GM19438 (cell line): Measurements from ENCODE around the gene MGAT5.
"Not testable (repeated sequence)": the region's sequence is repeated elsewhere in the genome, so short reads cannot be mapped to it uniquely, and the experiment has no call there.

ENCODE experiments used
- ATAC-seq: cut with Tn5 transposase; IDR thresholded peaks from one replicate; pipeline ENCODE4 v1.9.1; 2021; ENCODE audit warnings: low read depth; ENCODE audit not compliant: unreplicated experiment

Gene MGAT5

DNA sequence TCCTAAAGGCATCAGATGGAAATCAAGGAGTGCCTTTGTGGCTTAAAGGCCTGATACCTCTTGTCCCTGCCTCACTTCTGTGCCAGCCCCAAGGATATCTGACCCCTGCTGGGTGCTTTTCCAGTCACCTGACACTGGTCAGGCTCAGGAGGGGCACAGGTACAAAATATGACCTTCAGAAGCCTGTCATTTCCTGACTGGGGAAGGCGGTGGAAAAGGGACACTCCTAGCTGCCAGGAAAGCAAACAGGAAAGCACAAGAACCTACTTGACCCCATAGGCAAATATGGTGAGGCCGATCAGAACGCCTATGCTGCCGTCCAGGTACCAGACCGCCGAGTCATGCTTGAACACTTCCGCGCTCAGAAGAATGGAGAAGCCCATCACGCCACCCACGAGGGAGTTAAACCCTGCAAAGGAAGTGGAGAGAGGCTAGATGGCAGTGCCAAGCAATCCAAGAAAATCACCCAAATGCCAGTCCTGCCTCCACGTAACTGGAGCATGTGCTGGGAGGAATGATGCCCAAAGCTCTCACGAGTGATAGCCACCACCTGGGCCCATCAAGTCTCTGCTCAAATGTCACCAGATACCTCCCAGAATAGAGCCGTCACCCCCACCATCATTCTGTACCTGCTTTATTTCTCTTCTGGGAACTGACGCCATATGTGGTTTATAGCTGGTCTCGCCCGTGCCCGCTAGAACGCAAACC is 204.0 kb downstream of the MGAT5 start:
- no peak for ATAC-seq

DNA sequence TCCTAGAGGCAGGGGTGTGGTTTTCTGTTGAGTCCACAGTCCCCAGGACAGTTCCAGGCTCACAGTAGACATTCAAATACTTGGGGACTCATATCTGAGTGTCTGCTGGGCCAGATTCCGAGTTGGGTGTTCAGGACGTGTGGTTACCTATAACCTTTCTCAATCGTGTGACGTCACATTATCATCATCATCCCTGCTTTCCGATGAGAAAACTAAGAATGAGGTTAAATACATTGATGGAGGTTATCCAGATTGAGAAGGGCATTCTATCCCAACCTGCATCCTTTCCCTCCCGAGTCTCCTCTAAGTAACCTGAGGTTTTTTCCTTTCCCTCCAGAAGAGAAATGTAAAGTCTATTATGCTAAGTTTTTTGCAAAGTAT is 204.6 kb downstream of the MGAT5 start:
- no peak for ATAC-seq

- no peak for ATAC-seq
These were observed 205.1 kb downstream of the MGAT5 start for GRCh38 chr2:134458950-134459349.

DNA sequence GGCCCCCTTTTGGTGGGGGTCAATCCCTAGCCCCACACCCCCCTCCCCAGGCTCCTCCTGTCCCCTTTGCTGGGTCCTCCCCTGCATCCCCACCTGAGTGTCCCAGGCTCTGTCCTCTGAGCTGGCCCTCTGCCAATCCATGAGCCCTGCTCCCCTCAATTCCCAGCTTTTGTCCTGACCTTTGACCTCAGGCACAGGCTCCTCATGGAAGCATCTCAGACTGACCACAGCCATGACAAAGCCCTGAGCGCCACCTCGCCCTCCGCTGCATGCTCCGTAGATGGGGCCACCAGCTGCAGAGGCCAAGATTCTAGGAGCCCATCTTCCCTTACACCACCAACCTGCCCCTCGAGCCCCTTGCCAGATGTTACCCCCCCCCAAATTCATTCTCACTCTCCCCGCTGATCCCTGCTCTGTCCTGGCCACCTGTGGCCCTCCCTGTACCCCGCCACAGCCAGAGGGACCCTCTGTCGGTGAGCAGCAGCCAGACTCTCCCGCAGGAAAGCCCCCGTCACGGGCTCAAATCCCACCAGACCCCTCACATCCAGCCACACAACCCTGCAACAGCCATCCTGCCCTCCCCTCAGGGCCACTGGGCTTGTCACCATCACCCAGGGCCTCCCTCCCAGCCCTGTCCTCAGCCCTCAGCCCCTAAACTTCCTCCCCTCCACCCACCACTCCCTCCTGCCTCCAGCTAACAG is 206.0 kb downstream of the MGAT5 start:
- no peak for ATAC-seq

DNA sequence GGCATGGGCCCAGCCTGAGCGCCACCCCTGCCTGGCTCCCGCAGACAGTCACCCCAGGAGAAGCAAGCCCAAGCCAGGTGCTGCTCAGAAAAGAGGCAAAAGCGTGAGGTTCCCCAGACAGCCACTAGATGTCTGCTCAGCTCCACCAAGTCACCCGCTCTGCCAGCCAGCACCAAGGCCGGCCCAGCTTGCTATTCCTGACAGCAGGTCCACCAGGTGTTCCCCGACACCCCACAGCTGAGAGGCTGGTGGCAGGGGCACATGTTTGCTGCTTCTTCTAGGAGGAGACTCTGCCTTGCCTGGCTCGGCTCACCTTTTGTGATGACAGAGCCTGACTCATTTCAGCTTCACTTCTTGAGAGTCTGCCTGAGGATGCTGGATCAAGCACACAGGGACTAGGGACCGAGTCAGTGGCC is 206.7 kb downstream of the MGAT5 start:
- peak; percentile 84 for ATAC-seq

GRCh38 chr2:134461511-134461910 is 207.6 kb downstream of the MGAT5 start:
- ATAC-seq, result no peak

DNA sequence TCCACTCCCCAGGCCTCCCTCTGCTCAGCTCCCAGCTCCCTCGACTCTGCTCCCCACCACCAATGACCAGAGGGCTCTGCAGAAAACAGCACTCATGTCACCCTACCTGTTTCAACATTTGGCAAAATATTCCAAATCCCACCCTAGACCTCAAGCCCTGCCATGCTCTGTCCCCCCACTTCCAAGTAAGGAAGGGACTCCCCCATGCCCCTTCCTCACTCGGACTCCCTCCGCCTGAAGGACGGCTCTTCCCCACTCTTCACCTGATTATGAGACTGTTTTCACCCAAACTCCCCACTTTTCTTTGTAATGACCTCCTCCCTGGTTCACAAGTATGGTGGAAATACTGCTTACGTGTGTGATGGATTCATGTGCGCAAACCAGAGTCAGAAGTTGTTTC is 208.4 kb downstream of the MGAT5 start:
- no peak for ATAC-seq

DNA sequence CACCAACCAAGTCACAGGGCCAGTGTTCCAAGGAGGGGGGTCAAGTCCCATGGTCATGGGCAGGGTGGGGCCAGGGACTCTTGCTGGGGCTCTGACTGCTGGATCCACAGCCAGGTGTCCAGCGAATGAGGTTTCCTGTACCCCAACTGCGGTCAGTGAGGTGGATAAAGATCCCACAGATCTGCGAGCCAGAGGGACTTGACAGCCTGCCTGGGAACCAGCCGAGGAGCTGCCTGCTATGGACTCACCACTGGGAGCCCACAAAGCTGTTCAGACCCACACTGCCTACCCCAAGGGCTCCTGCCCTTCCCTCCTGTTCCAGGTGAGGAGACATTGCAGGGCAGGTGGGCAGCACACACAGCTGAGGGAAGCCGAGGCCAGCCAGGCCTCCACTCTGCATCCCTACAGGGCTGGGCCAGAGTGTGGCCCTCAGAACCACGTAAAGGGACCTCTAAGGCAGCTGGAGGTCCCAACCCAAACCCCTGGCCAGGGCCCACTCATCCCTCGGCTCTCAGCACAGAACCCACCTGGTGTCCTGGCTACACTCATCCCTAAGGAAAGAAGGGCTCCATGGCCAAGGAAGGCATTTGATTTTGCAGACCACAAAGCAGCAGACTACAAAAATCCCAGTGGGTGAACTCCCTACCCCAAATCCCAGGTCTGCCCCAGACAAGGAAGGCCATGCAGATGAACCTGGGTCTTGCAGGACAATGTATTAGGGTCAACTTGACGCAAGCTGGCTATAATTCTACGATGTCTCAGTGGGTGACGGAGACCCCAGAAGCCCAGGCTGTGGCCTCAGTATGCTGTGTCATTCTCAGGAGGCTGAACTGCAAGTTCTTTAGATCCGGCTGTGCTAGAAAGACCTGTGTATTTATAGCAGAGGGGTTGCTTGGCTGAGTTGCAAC is 209.2 kb downstream of the MGAT5 start:
- no peak for ATAC-seq

DNA sequence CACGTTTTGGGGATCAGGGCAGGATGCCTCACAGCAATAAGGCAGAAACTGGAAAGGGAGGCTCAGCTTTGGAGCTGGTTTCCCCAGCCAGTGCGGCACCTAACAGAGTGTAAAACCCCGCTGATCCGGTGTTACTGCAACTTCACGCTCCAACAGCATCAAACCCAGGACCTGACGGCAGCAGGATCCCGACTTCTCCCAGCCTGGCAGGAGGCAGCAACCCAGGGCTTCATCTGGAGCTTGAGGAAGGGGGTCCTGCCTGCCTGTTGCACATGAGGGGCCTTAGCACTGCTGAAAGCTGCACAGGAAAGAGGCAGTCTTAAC is 209.8 kb downstream of the MGAT5 start:
- ATAC-seq, result no peak

GRCh38 chr2:134465228-134466105 is 211.6 kb downstream of the MGAT5 start:
- ATAC-seq, result no peak

- no peak for ATAC-seq
These were observed 212.3 kb downstream of the MGAT5 start for GRCh38 chr2:134466141-134466540.

DNA sequence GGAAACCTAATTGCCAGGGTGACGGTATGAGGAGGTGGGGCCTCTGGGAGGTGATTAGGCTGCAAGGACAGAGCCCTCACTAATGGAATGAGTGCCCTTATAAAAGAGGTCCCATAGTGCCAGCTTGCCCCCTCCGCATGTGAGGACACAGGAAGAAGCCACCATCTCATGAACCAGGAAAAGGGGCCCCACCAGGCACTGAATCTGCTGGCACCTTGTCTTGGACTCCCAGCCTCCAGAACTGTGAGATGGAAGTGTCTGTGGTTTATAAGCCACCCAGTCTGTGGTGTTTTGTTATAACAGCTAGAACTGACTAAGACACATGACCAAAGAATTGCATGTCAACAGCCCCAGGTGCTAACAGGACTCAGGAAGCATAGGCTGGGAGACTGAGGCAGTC is 214.3 kb downstream of the MGAT5 start:
- ATAC-seq, result no peak

DNA sequence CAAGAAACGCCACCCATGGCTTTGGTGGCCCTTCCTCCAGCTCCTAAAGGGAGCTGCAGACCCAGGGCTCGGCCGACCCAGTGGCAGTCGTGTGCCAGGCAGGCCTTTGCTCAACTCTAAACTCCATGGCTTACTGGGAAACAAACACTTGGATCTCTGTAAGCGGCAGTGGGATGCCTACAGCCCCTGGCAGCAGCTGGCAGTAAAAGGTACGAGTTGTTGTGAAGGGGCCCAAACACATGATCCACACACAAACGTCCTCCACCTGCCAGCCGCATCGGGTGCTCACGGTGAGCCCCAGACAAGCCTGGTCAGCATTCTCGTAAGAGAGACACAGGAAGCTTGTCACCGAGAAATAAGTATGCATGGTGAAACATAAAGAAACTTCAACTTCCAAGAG is 214.9 kb downstream of the MGAT5 start:
- ATAC-seq, result no peak

- ATAC-seq, result no peak
These were observed 215.7 kb downstream of the MGAT5 start for GRCh38 chr2:134469516-134470115.

DNA sequence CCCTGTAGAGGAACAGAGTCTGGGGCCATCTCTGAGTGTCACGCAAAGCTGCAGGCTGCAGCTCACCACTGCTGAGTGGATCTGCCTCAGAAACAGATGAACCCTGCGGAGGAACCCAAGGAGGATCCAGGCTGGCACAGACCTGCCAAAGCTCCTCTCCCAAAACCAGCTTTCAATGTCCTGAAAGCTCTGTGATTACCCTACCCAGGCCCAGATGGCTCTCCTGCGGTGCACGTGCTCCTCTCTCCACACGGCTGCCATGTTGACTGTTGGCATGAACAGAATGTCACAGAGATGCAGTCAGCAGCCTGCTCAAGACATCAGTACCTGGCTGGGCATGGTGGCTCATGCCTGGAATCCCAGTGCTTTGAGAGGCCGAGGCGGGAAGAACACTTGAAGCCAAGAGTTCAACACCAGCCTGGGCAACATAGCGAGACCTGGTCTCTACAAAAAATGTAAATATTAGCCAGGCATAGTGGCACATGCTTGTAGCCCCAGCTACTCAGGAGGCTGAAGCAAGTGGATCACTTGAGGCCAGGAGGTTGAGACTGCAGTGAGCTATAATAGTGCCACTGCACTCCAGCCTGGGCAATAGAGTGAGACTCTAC is 216.8 kb downstream of the MGAT5 start:
- no peak for ATAC-seq

- not testable (repeated sequence) for ATAC-seq
These were observed 223.1 kb downstream of the MGAT5 start for GRCh38 chr2:134476982-134477381.

DNA sequence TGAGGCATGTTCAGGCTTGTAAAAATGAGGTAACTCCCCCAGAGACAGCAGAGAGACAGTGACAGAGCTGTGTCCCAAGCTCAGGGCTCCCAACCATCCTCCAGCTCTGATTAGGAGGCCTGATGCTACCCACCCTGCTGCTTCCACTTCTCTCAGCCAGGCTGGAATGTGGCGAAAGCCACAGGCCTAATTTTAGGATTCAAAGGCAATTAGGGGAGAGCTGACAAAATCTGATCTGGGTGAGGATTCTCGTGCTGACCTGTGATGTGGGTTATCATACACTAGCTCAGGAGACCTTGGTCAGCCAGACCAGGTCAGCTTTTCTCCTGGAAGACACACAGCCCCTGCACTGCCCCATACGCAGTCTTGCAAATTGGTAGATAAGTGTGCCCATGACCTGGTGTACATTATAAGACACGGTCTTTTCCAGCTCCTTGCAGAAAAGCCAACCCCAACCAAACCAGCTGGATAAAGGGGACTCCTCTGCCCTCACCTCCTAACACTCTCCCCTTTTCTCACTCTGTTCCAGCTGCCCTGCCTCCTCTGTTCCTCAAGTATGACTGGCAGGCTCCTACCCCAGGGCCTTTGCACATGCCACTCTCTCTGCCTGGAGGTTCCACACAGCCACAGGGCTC is 225.9 kb downstream of the MGAT5 start:
- no peak for ATAC-seq

- ATAC-seq, result no peak
These were observed 228.4 kb downstream of the MGAT5 start for GRCh38 chr2:134482131-134482723.
